CD14-positive monocyte (primary cell): ENCODE results near the gene ABTB1. TPM values are rescaled to one million over a fixed set of nuclear protein-coding genes. Genes with fewer than 3 reads are reported as not detected.

ENCODE experiments used
- DNase-seq, 3 donors: peaks; one replicate each; pipeline ENCODE4 v3.0.0-alpha.2; 2011 to 2022
- H2AFZ ChIP-seq: 2 replicates; pipeline ENCODE4 v1.6.0; 2012; ENCODE audit warnings: mild to moderate bottlenecking, low read depth, low read length, inconsistent platforms; ENCODE audit not compliant: insufficient read depth, poor library complexity, severe bottlenecking
- H3K27ac ChIP-seq, 2 donors: 1 replicate in 1 of 2; 2 replicates in 1 of 2; pipeline ENCODE4 v1.5.1; 2012 to 2013; ENCODE audit warnings: low read length in 2 of 2, control low read depth in 1 of 2, inconsistent platforms in 1 of 2, low read depth in 1 of 2, mild to moderate bottlenecking in 1 of 2
- H3K27me3 ChIP-seq, 2 donors: one replicate each; pipeline versions ENCODE4 v1.6.0 to v1.6.1; 2011 to 2013; ENCODE audit warnings: low read length in 2 of 2; ENCODE audit not compliant: control insufficient read depth in 2 of 2, insufficient read depth in 2 of 2
- H3K36me3 ChIP-seq, 2 donors: replicated peaks in 1 of 2; 1 replicate in 1 of 2; 2 replicates in 1 of 2; pipeline versions ENCODE4 v1.5.1 to v1.6.1; 2012 to 2013; ENCODE audit warnings: low read length in 2 of 2, control low read depth in 1 of 2, inconsistent platforms in 1 of 2, mild to moderate bottlenecking in 1 of 2; ENCODE audit not compliant: insufficient read depth in 2 of 2, control insufficient read depth in 1 of 2
- H3K4me1 ChIP-seq, 2 donors: 1 replicate in 1 of 2; 2 replicates in 1 of 2; pipeline versions ENCODE4 v1.5.1 to v1.6.1; 2012 to 2013; ENCODE audit warnings: low read length in 2 of 2, control low read depth in 1 of 2, inconsistent platforms in 1 of 2, mild to moderate bottlenecking in 1 of 2, moderate library complexity in 1 of 2; ENCODE audit not compliant: insufficient read depth in 2 of 2, control insufficient read depth in 1 of 2
- H3K4me2 ChIP-seq: replicated peaks from 2 replicates; pipeline ENCODE3; 2012; ENCODE audit warnings: low read length, moderate library complexity, mild to moderate bottlenecking; ENCODE audit not compliant: poor library complexity, severe bottlenecking; ENCODE audit errors: extremely low read depth
- H3K4me3 ChIP-seq, 3 experiments: fragments of 200-600 bp in 1 of 3; sonication (generic) in 1 of 3; replicated peaks in 1 of 3; 1 replicate in 2 of 3; 2 replicates in 1 of 3; pipeline ENCODE4 v1.5.1; 2011 to 2013; ENCODE audit warnings: low read length in 3 of 3, mild to moderate bottlenecking in 3 of 3, control low read depth in 2 of 3, low read depth in 2 of 3, inconsistent platforms in 1 of 3, moderate library complexity in 1 of 3
- H3K79me2 ChIP-seq: 2 replicates; pipeline ENCODE4 v1.6.0; 2012; ENCODE audit warnings: mild to moderate bottlenecking, control low read depth, inconsistent platforms, low read length, moderate library complexity; ENCODE audit not compliant: insufficient read depth
- H3K9ac ChIP-seq: 2 replicates; pipeline ENCODE4 v1.6.0; 2017; ENCODE audit warnings: low read length, mild to moderate bottlenecking; ENCODE audit not compliant: insufficient read depth, poor library complexity, severe bottlenecking
- H3K9me3 ChIP-seq, 2 donors: replicated peaks in 1 of 2; 1 replicate in 1 of 2; 2 replicates in 1 of 2; pipeline versions ENCODE4 v1.5.1 to v1.6.1; 2012 to 2013; ENCODE audit warnings: low read length in 2 of 2, control low read depth in 1 of 2; ENCODE audit not compliant: control insufficient read depth in 1 of 2, insufficient read depth in 1 of 2
- H4K20me1 ChIP-seq: 2 replicates; pipeline ENCODE4 v1.6.0; 2012; ENCODE audit warnings: mild to moderate bottlenecking, low read length, control low read depth, moderate library complexity; ENCODE audit not compliant: insufficient read depth
- H3K27ac Mint-ChIP-seq, 7 donors: one replicate each; pipeline ENCODE4 v1.8.0; 2020; ENCODE audit warnings: mild to moderate bottlenecking in 7 of 7, mixed read lengths in 7 of 7, moderate library complexity in 6 of 7, inconsistent platforms in 2 of 7
- H3K27me3 Mint-ChIP-seq, 3 donors: one replicate each; pipeline ENCODE4 v1.8.0; 2021 to 2022; ENCODE audit warnings: low read depth in 3 of 3, mild to moderate bottlenecking in 3 of 3, mixed read lengths in 3 of 3, moderate library complexity in 3 of 3, inconsistent platforms in 1 of 3
- H3K36me3 Mint-ChIP-seq, 2 donors: one replicate each; pipeline ENCODE4 v1.8.0; 2020; ENCODE audit warnings: mixed read lengths in 2 of 2, inconsistent platforms in 1 of 2, mild to moderate bottlenecking in 1 of 2
- H3K4me1 Mint-ChIP-seq: one replicate; pipeline ENCODE4 v1.8.0; 2020; ENCODE audit warnings: mild to moderate bottlenecking, mixed read lengths
- H3K4me3 Mint-ChIP-seq, 2 donors: one replicate each; pipeline ENCODE4 v1.8.0; 2020; ENCODE audit warnings: mild to moderate bottlenecking in 2 of 2, mixed read lengths in 2 of 2, moderate library complexity in 1 of 2
- H3K9me3 Mint-ChIP-seq, 7 donors: one replicate each; pipeline ENCODE4 v1.8.0; 2020 to 2022; ENCODE audit warnings: mixed read lengths in 7 of 7, mild to moderate bottlenecking in 6 of 7, moderate library complexity in 6 of 7, inconsistent platforms in 2 of 7
- whole genome bisulfite sequencing: methylation state at CpG from one replicate; pipeline ENCODE4 v1.1.5; 2013; ENCODE audit warnings: missing lambda C conversion rate; ENCODE audit not compliant: insufficient coverage; 5-methylcytosine and 5-hydroxymethylcytosine counted together
- intact Hi-C, 2 donors: fragments of 100-400 bp; cut with micrococcal nuclease; formaldehyde crosslinking; loops; one replicate each; pipeline versions ENCODE4 v1.15.0 to v1.15.1; 2023
- polyA plus RNA-seq, 3 donors: library from polyadenylated mRNA; depleted of rRNA in 1 of 3; unstranded in 2 of 3; stranded (reverse) in 1 of 3; fragments of 300-500 nt in 2 of 3; fragments of >200 nt in 1 of 3; fragmentation: Illumina TruSeq in 2 of 3; gene quantifications; 1 replicate in 2 of 3; 2 replicates in 1 of 3; pipeline ENCODE4 v1.2.3, GENCODE V29; 2012 to 2021
- TF ChIP-seq, protein P1 (sequence below): fragments of 200-600 bp; IDR thresholded peaks from one replicate; pipeline ENCODE4 v1.8.0; 2022; ENCODE audit warnings: antibody characterized with exemption, mild to moderate bottlenecking

Gene ABTB1
- polyA plus RNA-seq, 3 donors = 107 to 246 (median 118) TPM

GRCh38 chr3:127665586-127665985 lies 7.2 kb upstream of the ABTB1 start:
- Histone ChIP-seq H4K20me1 (no peaks in the 10 kb centered on the region), H3K4me3 (no peak overlapping the region), H3K9ac (no peak overlapping the region), H3K36me3 (no peaks in the 10 kb centered on the region), H3K27me3 (no peaks in the 10 kb centered on the region), H3K27ac (no peak overlapping the region), H2AFZ (no peak overlapping the region), H3K4me1 (no peaks in the 10 kb centered on the region), H3K79me2 (no peaks in the 10 kb centered on the region), H3K4me2 (no peak overlapping the region), H3K9me3 (no peaks in the 10 kb centered on the region)
- peaks cover 1% of the 10 kb centered on the region for H3K4me1 Mint-ChIP-seq
- H3K4me3 Mint-ChIP-seq = no peak overlapping the region
- H3K36me3 Mint-ChIP-seq = no peaks in the 10 kb centered on the region
- WGBS = 89% methylated on average over 3 of the region's 3 CpGs
- no peaks in the 10 kb centered on the region for H3K9me3 Mint-ChIP-seq
- H3K27ac Mint-ChIP-seq = no peak overlapping the region
- H3K27me3 Mint-ChIP-seq = peaks cover 3 to 4% (median 3%) of the 10 kb centered on the region in 3 donors
- no peak for DNase-seq
- TF ChIP-seq, protein P1, sequence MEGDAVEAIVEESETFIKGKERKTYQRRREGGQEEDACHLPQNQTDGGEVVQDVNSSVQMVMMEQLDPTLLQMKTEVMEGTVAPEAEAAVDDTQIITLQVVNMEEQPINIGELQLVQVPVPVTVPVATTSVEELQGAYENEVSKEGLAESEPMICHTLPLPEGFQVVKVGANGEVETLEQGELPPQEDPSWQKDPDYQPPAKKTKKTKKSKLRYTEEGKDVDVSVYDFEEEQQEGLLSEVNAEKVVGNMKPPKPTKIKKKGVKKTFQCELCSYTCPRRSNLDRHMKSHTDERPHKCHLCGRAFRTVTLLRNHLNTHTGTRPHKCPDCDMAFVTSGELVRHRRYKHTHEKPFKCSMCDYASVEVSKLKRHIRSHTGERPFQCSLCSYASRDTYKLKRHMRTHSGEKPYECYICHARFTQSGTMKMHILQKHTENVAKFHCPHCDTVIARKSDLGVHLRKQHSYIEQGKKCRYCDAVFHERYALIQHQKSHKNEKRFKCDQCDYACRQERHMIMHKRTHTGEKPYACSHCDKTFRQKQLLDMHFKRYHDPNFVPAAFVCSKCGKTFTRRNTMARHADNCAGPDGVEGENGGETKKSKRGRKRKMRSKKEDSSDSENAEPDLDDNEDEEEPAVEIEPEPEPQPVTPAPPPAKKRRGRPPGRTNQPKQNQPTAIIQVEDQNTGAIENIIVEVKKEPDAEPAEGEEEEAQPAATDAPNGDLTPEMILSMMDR = no peak
- intact Hi-C loops = no loop called here

DNA sequence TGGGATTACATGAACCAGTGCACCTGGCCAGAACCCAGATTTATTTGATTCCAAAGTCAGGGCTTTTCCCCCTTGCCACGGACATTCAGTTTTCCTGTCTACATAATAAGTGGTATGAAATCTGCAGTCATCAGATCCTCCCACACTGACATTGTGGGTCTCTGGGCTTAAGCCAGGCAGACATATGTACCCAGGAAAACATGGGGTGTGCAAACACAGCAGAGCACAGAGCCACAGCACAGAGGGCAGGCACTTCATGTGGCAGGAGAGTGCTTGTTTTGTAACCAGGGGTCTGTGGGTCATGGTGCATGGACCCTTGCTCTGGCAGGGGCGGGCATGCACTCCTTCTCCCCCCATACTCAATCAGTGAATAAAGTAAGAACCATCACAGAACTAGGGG lies 6.1 kb upstream of the ABTB1 start:
- H3K4me3 ChIP-seq = no peak overlapping the region
- H3K4me3 Mint-ChIP-seq = no peak overlapping the region
- no peak overlapping the region for H2AFZ ChIP-seq
- H3K36me3 ChIP-seq = no peaks in the 10 kb centered on the region
- TF ChIP-seq, protein P1 = no peak
- no peak overlapping the region for H3K9ac ChIP-seq
- no CpG with 5 or more reads among the region's 2 CpGs for WGBS
- no peaks in the 10 kb centered on the region for H3K9me3 Mint-ChIP-seq
- peaks cover 4 to 5% of the 10 kb centered on the region in 2 donors for H3K4me1 ChIP-seq
- DNase-seq = no peak
- H3K27ac Mint-ChIP-seq = peak overlapping the region in 1 of 7 donors; percentile 37
- no peaks in the 10 kb centered on the region for H3K27me3 ChIP-seq
- H3K4me2 ChIP-seq = no peak overlapping the region
- H3K9me3 ChIP-seq = no peaks in the 10 kb centered on the region
- H3K36me3 Mint-ChIP-seq = no peaks in the 10 kb centered on the region
- peaks cover 4% of the 10 kb centered on the region for H3K4me1 Mint-ChIP-seq
- no peak overlapping the region for H3K27ac ChIP-seq
- H4K20me1 ChIP-seq = no peaks in the 10 kb centered on the region
- H3K79me2 ChIP-seq = peaks cover 2% of the 10 kb centered on the region
- intact Hi-C loops = no loop called here
- peaks cover 3 to 5% (median 3%) of the 10 kb centered on the region in 3 donors for H3K27me3 Mint-ChIP-seq
